HepG2 (cell line): ENCODE measurements around the gene NEK6. TPM values are rescaled to one million over a fixed set of nuclear protein-coding genes. Genes with fewer than 3 reads are reported as not detected.

Source experiments
- ATAC-seq: fragments of 200-7000 bp; cut with Tn5 transposase; 3 replicates; pipeline ENCODE4 v1.9.1; 2020; ENCODE audit warnings: mild to moderate bottlenecking, moderate library complexity
- BruUV-seq: library from RNA; stranded (reverse); fragments of 400-500 nt; replicated peaks from 2 replicates; lab custom pipeline; 2021; lab: Mats Ljungman, UMichigan
- CTCF ChIA-PET: fragments of 300-600 bp; formaldehyde crosslinking; extraction: SDS; loops from one replicate; lab custom pipeline; 2021; ENCODE audit warnings: low total read pairs, inconsistent platforms, low intra/inter-chr PET ratio; lab: Yijun Ruan, JAX
- POLR2A ChIA-PET: fragments of 350-600 bp; sonication (Branson Sonifier 250); formaldehyde crosslinking; loops from one replicate; lab custom pipeline; 2020; ENCODE audit warnings: antibody characterized with exemption, inconsistent platforms; lab: Yijun Ruan, JAX
- DNase-seq: peaks from one replicate; pipeline ENCODE4 v3.0.0-alpha.2; 2015; ENCODE audit warnings: low spot score
- FAIRE-seq: peaks from 3 replicates; lab custom pipeline; 2011; peaks lifted over from hg19 to GRCh38; lab: Jason Lieb, UNC
- H2AFZ ChIP-seq: one replicate; pipeline ENCODE4 v1.6.1; 2011; ENCODE audit warnings: low read length, inconsistent platforms
- H3K27ac ChIP-seq: fragments of 300-600 bp; 3 replicates; pipeline ENCODE4 v1.8.0; 2011; ENCODE audit warnings: mixed run types, mild to moderate bottlenecking, mixed read lengths, low read length, inconsistent platforms; ENCODE audit not compliant: insufficient read depth; ENCODE audit errors: extremely low read length
- H3K27me3 ChIP-seq, 2 experiments: fragments of 200-600 bp in 1 of 2; 2 replicates in 1 of 2; 3 replicates in 1 of 2; pipeline versions ENCODE4 v1.6.0 to v1.8.0; 2011; ENCODE audit warnings: low read length in 2 of 2, mild to moderate bottlenecking in 2 of 2, moderate library complexity in 2 of 2, inconsistent platforms in 1 of 2; ENCODE audit not compliant: insufficient read depth in 2 of 2, control insufficient read depth in 1 of 2
- H3K36me3 ChIP-seq, 2 experiments: fragments of 200-600 bp in 1 of 2; replicated peaks in 1 of 2; 2 replicates in 1 of 2; 3 replicates in 1 of 2; pipeline versions ENCODE4 v1.5.1 to v1.8.0; 2011; ENCODE audit warnings: low read length in 2 of 2, inconsistent platforms in 1 of 2; ENCODE audit not compliant: insufficient read depth in 2 of 2, control insufficient read depth in 1 of 2
- H3K4me1 ChIP-seq: 2 replicates; pipeline ENCODE4 v1.5.1; 2012; ENCODE audit warnings: low read length, inconsistent platforms; ENCODE audit not compliant: insufficient read depth
- H3K4me2 ChIP-seq: 2 replicates; pipeline ENCODE4 v1.6.0; 2011; ENCODE audit warnings: low read depth, low read length, inconsistent platforms
- H3K4me3 ChIP-seq, 3 experiments: fragments of 200-600 bp in 1 of 3; sonication (generic), shearing (Covaris generic) in 1 of 3; replicated peaks in 1 of 3; 2 replicates each; pipeline ENCODE4 v1.5.1; 2011 to 2016; ENCODE audit warnings: low read length in 3 of 3, inconsistent platforms in 2 of 3, low read depth in 2 of 3, mild to moderate bottlenecking in 2 of 3, control low read depth in 1 of 3, mixed read lengths in 1 of 3; ENCODE audit not compliant: insufficient read depth in 1 of 3
- H3K79me2 ChIP-seq: one replicate; pipeline ENCODE4 v1.6.1; 2011; ENCODE audit warnings: low read length, inconsistent platforms; ENCODE audit not compliant: insufficient read depth
- H3K9ac ChIP-seq: 2 replicates; pipeline ENCODE4 v1.6.0; 2011; ENCODE audit warnings: mild to moderate bottlenecking, low read depth, low read length, inconsistent platforms; ENCODE audit not compliant: insufficient read depth
- H3K9me3 ChIP-seq: 2 replicates; pipeline ENCODE4 v1.5.1; 2012; ENCODE audit warnings: mild to moderate bottlenecking, low read length
- H4K20me1 ChIP-seq: 2 replicates; pipeline ENCODE4 v1.6.0; 2011; ENCODE audit warnings: inconsistent platforms, mild to moderate bottlenecking, low read length, moderate library complexity; ENCODE audit not compliant: insufficient read depth
- BRD4 ChIP-seq: sonication (generic); formaldehyde crosslinking; IDR thresholded peaks from 2 replicates; pipeline ENCODE4 v1.4.0; 2020; ENCODE audit warnings: missing genetic modification reagents
- FOXK1 ChIP-seq: sonication (generic); formaldehyde crosslinking; IDR thresholded peaks from 2 replicates; pipeline ENCODE4 v1.4.0; 2020; ENCODE audit warnings: low read depth, missing genetic modification reagents, borderline replicate concordance
- HDAC1 ChIP-seq: sonication (generic); formaldehyde crosslinking; IDR thresholded peaks from 2 replicates; pipeline ENCODE4 v1.5.1; 2020; ENCODE audit warnings: mild to moderate bottlenecking, missing genetic modification reagents
- MYPOP ChIP-seq: sonication (generic); formaldehyde crosslinking; IDR thresholded peaks from 2 replicates; pipeline ENCODE4 v1.8.1; 2023; ENCODE audit warnings: mild to moderate bottlenecking, moderate library complexity, missing genetic modification reagents
- PLRG1 ChIP-seq: fragments of 450-650 bp; conservative IDR thresholded peaks from 2 replicates; pipeline ENCODE4 v1.6.1; 2016
- TOPORS ChIP-seq: sonication (generic); formaldehyde crosslinking; IDR thresholded peaks from 2 replicates; pipeline ENCODE4 v1.8.0; 2023; ENCODE audit warnings: mild to moderate bottlenecking, missing genetic modification reagents
- USF2 ChIP-seq, 2 experiments: sonication (generic) in 1 of 2; formaldehyde crosslinking in 1 of 2; IDR thresholded peaks; 2 replicates each; pipeline versions ENCODE4 v1.5.1 to v1.6.1; 2011 to 2020; ENCODE audit warnings: borderline replicate concordance in 1 of 2, low read depth in 1 of 2, low read length in 1 of 2, mild to moderate bottlenecking in 1 of 2, missing genetic modification reagents in 1 of 2, moderate library complexity in 1 of 2
- YEATS4 ChIP-seq: sonication (generic); formaldehyde crosslinking; IDR thresholded peaks from 2 replicates; pipeline ENCODE4 v1.4.0; 2020; ENCODE audit warnings: missing genetic modification reagents, borderline replicate concordance
- ZBTB25 ChIP-seq: IDR thresholded peaks from 2 replicates; pipeline ENCODE4 v1.6.1; 2018; ENCODE audit warnings: missing genetic modification reagents
- ZEB1 ChIP-seq: IDR thresholded peaks from 2 replicates; pipeline ENCODE4 v1.6.1; 2012; ENCODE audit warnings: mild to moderate bottlenecking, low read depth, inconsistent platforms; ENCODE audit not compliant: insufficient replicate concordance
- ZKSCAN5 ChIP-seq: sonication (generic); formaldehyde crosslinking; IDR thresholded peaks from 2 replicates; pipeline ENCODE4 v1.5.1; 2020; ENCODE audit warnings: mild to moderate bottlenecking, missing genetic modification reagents
- ZMYM3 ChIP-seq: sonication (generic); formaldehyde crosslinking; IDR thresholded peaks from 2 replicates; pipeline ENCODE4 v1.5.1; 2020; ENCODE audit warnings: mild to moderate bottlenecking, missing genetic modification reagents
- ZNF138 ChIP-seq: sonication (generic); formaldehyde crosslinking; IDR thresholded peaks from 2 replicates; pipeline ENCODE4 v1.5.0; 2020; ENCODE audit warnings: mild to moderate bottlenecking, low read depth, missing genetic modification reagents
- ZNF24 ChIP-seq: fragments of 450-650 bp; IDR thresholded peaks from 2 replicates; pipeline ENCODE4 v1.6.1; 2017; ENCODE audit warnings: antibody characterized with exemption, mild to moderate bottlenecking
- ZNF468 ChIP-seq: sonication (generic); formaldehyde crosslinking; IDR thresholded peaks from 2 replicates; pipeline ENCODE4 v1.8.0; 2022; ENCODE audit warnings: mild to moderate bottlenecking, moderate library complexity, missing genetic modification reagents
- ZNF678 ChIP-seq: sonication (generic); formaldehyde crosslinking; IDR thresholded peaks from 2 replicates; pipeline ENCODE4 v1.4.0; 2020; ENCODE audit warnings: mild to moderate bottlenecking, missing genetic modification reagents
- WGBS: methylation state at CpG from one replicate; pipeline ENCODE4 v1.1.6; 2017; ENCODE audit warnings: low lambda C conversion rate; 5-methylcytosine and 5-hydroxymethylcytosine counted together
- in situ Hi-C: cut with HindIII; loops from 2 replicates; pipeline ENCODE4 v1.10.0; 2017; ENCODE audit warnings: low pct_unique_long_range_greater_than_20kb; ENCODE audit not compliant: extremely low pct_ligation_motif_present
- intact Hi-C: fragments of 100-400 bp; cut with micrococcal nuclease; formaldehyde crosslinking; loops from one replicate; pipeline ENCODE4 v1.10.0; 2022; ENCODE audit not compliant: unreplicated experiment
- polyA plus RNA-seq, 8 experiments: library from polyadenylated mRNA; depleted of rRNA in 3 of 8; stranded (reverse) in 7 of 8; unstranded in 1 of 8; fragments of >200 nt; fragmentation: Illumina TruSeq in 4 of 8; extraction: Trizol in 4 of 8; gene quantifications; 2 replicates each; pipeline versions ENCODE4 v1.2.1 to v1.2.3, GENCODE V29; 2011 to 2016; ENCODE audit warnings: low read depth in 4 of 8, missing spikeins in 1 of 8, mixed read lengths in 1 of 8; ENCODE audit not compliant: insufficient read depth in 1 of 8
- total RNA-seq, 5 experiments: library from RNA; depleted of rRNA; stranded (reverse); fragments of >200 nt; fragmentation: Illumina TruSeq; extraction: Trizol; gene quantifications; 2 replicates each; pipeline ENCODE4 v1.2.3, GENCODE V29; 2016; ENCODE audit warnings: low read depth in 1 of 5
- TF ChIP-seq, protein P1 (sequence below): sonication (generic); formaldehyde crosslinking; IDR thresholded peaks from 2 replicates; pipeline ENCODE4 v1.5.1; 2020; ENCODE audit warnings: missing genetic modification reagents, mild to moderate bottlenecking, borderline replicate concordance

The NEK6 gene
- total and polyA plus RNA-seq, 2 of the 13 experiments (the other 11 are each of a cell fraction or from before 2014, with no cell fraction given) = 30.4 to 119 TPM

DNA sequence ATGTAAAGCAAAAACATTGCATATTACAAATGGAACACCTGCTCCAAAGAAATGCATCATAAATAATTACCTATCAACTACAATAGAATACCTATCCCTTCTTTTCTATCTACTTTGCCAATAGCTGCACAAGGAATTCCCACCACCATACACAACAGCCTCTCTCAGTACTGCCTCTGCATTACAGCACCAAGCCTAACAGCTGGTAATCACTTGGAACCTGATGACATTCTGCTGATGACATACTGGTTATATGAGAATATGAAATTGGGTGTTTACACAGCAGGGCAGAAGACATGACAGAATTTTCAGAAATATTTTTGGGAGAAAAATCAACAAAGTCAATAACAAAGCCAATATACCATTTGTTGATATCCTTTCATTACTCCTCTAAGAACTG is 114.3 kb downstream of the NEK6 start (continued):
- TF ChIP-seq USF2 (IDR thresholded peaks at IDR 0.05; ENCODE audit: low read depth, low read length) (no peak), USF2 (CRISPR knock-in tag; IDR thresholded peaks at IDR 0.05; ENCODE audit: borderline replicate concordance) (no peak), ZMYM3 (no peak), ZNF24 (no peak), ZKSCAN5 (no peak), BRD4 (no peak), TOPORS (CRISPR knock-in tag) (no peak)

DNA sequence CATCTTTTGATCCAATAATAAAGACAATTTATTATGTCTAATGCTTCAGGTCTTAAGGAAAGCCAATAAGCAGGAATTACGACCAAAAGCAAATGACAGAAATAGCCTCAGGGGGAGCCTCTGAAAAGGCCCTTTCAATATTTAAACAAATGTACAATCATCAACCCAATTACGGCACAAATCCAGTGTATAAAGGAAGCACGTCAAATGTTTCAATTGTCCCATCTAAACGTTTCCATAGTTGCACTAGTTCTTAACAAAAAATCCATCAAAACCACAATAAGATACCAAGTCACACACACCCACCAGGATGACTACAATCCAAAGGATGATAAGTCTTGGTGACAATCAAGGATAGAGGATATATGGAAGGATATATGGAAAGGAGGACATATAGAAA is 115.6 kb downstream of the NEK6 start:
- ChIA-PET CTCF (no interaction called here), POLR2A (no interaction called here)
- no peak overlapping the region for H3K4me2 ChIP-seq
- H3K9me3 ChIP-seq = no peaks in the 10 kb centered on the region
- 95% methylated on average over 4 of the region's 4 CpGs for WGBS
- DNase-seq (no peak), FAIRE-seq (no peak), ATAC-seq (no peak)
- no peak overlapping the region for H3K27ac ChIP-seq
- intact Hi-C loops (no loop called here), in situ Hi-C loops (no loop called here)
- peaks cover 71% of the 10 kb centered on the region for H3K79me2 ChIP-seq
- H2AFZ ChIP-seq = no peak overlapping the region
- H4K20me1 ChIP-seq = peaks cover 3% of the 10 kb centered on the region; the same call in 1 of the 2 replicates
- peaks cover 6 to 20% of the 10 kb centered on the region in 2 experiments for H3K36me3 ChIP-seq
- H3K4me1 ChIP-seq = peaks cover 37% of the 10 kb centered on the region
- H3K27me3 ChIP-seq = no peaks in the 10 kb centered on the region
- no peak overlapping the region for H3K9ac ChIP-seq
- H3K4me3 ChIP-seq = no peak overlapping the region
- BruUV-seq = no TSS peak
- TF ChIP-seq ZBTB25 (CRISPR knock-in tag) = no peak
- TF ChIP-seq MYPOP (CRISPR knock-in tag) = no peak
- TF ChIP-seq ZNF138 (CRISPR knock-in tag) = no peak
- no peak for TF ChIP-seq HDAC1 (CRISPR knock-in tag)
- no peak for TF ChIP-seq YEATS4 (CRISPR knock-in tag)
- no peak for TF ChIP-seq ZNF678
- no peak for TF ChIP-seq PLRG1
- no peak for TF ChIP-seq FOXK1 (CRISPR knock-in tag)
- no peak for TF ChIP-seq ZEB1
- TF ChIP-seq, protein P1, sequence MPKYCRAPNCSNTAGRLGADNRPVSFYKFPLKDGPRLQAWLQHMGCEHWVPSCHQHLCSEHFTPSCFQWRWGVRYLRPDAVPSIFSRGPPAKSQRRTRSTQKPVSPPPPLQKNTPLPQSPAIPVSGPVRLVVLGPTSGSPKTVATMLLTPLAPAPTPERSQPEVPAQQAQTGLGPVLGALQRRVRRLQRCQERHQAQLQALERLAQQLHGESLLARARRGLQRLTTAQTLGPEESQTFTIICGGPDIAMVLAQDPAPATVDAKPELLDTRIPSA (CRISPR knock-in tag) = no peak
- TF ChIP-seq ZNF468 (CRISPR knock-in tag) = no peak
